G401.6 (cell line): ENCODE measurements around the gene IGSF10.

Experiments
- FAIRE-seq: peaks from 2 replicates; lab custom pipeline; 2012; peaks lifted over from hg19 to GRCh38; lab: Jason Lieb, UNC

IGSF10 gene

DNA sequence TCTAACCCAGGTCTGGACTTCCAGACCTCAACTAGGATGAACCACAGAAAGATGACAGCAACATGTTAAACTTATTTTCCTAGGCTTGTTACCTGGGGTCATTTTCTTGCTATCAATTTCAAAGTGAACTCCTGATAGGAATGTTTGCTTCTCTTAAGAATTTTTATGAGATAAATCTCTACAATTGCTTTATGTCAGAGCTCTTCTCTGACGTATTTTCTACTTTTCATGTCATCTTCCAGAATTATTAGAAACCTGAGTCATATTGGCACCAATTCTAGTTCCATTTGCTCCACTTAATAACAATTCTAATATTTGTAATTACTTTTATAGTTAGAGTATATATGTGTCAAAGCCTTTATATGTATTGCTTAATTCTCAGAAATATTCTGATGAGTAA, 2.1 kb upstream of the IGSF10 start:
- FAIRE-seq: no peak

DNA sequence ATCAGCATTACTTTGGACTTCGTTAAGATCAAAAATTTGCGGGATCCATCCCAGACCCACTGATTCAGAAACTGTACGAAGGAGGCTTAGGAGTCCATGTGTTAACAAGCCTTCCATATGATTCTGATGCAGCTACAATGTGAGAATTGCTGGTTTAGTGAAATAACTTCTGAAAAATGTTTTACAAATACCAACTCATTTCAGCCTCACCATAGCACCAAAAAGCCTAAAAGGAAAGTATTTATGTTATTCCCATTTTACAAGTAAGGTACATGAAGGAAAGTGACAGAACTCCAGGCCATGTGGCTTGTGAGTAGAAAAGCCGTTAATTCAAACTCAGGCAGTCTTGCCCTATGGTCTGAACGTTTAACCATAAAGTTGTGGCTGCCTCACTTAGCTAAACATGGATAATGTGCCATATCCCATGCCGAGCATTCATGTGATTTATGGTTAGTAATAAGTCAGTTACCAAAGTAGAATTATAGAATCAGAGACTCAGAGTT, 1.5 kb upstream of the IGSF10 start:
- FAIRE-seq: no peak

DNA sequence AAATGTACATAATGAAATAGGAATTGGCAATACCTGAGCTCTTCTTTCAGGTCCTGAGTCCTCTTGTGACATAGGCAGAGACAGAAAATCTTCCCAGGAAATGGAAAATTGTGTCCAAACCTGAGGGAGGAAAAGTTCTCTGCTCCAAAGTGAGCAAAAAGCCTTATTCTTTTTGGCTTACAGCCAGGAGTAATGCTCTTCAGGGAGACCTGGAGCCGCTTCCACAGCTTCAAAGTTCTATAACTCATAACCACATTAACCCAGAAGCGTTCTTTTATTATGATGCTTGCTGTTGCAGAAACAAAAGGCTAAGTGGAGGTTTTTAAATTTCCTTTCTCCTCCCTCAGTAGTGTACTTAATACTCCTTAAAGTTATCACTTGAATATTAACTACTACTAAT, 633 bp downstream of the IGSF10 start:
- no peak for FAIRE-seq

DNA sequence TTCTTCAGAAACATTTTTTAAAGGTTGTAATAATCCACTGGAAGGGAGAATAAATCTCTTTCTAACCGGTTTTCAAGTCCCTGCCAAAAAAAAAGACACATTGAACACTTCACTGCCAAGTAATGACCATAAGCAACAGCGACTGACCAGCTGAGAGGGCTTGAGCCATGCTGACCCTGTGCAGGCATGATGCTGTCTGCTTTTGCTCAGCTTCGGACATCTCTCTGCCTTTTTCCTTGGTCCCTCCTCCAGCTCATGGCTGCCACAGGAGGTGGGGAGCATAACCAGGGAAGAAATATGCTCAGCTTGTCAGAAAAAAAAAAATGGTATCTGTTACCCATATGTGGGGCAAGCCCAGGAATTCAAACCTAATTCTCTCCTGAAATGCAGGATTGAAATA, 1.5 kb downstream of the IGSF10 start:
- no peak for FAIRE-seq

DNA sequence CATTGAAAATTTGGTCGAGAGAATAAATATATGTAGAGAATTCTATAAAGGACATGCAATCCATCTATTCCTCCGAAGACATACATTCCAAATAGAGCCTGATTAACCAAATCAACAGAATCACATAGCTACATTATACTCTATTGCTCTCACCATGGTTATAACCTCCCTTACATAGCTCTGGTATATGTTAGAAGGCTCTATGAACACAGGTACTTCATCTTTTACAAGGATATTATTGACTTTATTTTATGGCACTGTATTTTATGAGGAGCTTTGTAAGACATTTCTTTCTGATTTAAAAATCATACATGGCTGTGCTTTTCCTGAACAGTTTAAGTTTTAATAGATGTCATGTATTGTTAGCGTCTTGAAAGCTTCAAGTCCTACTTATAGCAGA, 4.8 kb downstream of the IGSF10 start:
- FAIRE-seq: no peak

DNA sequence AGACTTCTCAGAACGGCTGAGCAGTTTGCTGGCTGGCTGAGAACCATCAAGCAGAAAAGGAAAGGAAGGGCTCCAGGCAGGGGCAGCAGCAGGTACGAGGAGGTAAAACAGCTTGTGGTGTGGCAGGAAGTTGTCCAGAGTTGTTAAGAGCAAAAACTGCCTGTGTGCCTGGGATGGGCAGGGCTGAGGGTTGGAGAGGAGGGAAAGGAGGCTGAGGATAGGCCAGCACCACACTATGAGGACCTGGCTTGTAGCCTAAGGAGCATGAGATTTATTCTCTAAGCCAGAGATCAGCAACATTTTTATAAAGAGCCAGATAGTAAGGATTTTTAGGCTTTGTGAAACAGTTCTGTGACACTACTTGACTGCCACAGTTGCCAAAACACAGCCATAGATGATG, 8.0 kb downstream of the IGSF10 start:
- FAIRE-seq: no peak

DNA sequence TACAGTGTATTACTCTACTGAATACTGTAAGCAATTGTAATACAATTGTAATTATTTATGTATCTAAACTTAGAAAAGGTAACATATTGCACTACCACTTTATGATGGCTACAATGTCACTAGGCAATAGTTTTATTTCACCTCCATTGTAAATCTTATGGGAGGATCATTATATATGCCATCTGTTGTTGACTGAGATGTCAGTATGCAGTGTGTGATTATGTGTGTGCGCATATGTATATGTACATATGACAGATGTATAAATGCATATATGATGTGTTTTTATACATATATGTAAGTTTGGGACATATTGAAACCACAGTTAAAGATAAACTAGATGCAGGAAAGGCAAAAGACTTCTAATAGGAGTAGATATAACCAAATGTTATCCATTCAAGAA, 8.5 kb downstream of the IGSF10 start:
- no peak for FAIRE-seq

DNA sequence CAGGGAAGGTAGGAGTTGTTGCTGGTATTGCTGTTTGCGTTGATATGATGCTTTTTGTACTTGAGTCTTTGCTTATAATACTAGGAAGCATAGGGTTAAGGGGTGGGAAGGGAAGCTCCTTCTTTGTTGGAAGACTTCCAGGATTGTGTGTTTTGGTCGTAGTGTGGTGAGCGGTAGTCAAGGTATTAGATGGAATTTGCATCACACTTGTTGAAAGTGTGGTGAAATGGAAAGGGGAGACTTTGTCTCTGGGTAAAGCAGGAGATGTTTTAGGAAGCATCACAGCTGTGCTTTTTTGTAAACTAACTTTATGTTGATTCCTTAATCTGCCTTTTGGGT, 14.9 kb downstream of the IGSF10 start:
- FAIRE-seq: no peak

DNA sequence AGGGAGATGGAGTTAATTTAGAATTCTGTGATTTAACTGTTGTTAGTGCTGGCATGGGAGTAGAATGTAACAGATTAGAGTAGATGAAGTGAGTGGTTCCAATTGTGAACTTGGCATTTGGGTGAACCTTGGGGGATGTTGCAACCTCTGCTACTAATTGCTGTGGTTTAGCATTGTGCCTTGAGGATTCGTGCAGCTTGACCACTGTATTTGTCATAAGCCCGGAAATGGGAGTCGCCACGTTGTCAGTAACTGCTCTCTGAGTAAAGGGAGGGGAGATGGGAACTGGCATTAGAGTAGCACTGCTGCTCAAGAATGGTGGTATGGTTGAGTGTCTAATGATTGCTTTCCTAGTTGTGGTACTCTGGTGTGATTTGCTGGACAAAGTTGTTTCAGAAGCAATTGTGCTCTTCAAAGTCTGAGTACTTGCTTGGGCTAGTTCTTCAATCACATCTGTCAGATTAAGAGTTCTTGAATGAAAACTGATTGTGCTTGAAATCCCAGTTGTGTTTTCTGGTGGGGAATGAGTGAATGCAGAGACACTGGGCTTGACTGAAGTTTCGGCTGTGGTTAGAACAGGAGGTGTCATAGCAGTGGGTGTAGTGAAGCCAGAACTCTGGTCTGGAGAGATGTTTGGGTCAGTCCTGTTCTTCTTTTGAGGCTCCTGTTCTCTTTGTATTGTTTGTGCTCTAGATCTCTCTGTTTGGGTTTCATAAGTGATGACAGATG, 15.4 kb downstream of the IGSF10 start:
- FAIRE-seq: no peak

DNA sequence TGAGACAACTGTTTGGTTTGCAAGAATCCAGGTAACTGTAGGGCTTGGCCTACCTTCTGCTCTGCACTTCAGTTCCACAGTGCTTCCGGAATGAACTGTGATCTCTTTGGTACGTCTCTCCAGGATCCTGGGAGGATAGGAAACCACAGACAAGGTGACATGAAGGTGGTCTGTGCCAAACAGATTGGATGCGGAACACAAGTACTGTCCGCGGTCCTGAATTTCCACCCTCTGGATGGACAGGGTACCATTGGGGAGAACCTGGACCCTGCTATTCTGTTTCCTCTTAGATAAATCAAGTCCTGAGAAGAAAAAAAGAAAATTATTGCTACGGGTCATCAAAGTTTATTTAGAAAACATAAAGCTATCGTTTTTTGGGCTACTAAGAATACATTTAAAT, 17.3 kb downstream of the IGSF10 start:
- FAIRE-seq: no peak

DNA sequence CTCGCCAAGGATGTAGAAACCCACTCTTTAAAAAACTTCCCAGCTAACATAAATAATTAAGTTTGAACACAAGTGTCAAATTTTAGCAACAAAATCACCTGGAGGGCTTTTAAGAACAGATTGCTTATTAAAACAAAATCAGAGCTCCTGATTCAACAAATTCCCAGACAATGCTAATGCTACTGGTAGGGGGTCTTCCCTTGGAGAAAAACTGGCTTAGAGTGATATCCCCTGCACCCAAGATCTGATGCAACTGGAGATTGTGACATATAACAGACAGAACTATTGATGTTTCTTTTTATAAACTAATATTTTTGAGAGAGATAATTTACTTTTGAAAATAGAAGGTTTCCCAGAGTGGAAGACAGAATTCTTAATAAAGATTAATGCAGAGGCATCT, 19.9 kb downstream of the IGSF10 start:
- FAIRE-seq: no peak

DNA sequence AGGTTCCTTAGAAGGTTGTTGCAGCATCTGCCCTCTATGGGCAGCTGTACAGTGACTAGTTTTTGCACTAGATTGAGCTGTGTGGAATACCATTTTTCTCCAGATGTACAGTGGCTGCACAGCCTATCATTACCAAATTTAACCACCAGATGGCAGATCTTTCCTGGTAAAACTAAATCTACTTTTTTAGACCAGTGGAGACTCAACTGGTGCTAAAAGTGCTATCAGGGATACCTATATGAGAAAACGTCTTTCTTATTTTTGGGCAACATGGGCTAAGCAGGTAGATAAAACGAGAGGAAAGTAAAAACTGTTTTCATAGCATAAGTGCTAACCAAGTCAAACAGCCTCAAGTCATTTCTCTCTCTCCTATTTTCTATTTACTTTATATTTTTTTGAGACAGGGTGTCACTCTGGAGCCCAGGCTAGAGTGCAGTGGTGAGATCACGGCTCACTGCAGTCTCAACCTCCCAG, 21.2 kb downstream of the IGSF10 start:
- peak; percentile 46 for FAIRE-seq

DNA sequence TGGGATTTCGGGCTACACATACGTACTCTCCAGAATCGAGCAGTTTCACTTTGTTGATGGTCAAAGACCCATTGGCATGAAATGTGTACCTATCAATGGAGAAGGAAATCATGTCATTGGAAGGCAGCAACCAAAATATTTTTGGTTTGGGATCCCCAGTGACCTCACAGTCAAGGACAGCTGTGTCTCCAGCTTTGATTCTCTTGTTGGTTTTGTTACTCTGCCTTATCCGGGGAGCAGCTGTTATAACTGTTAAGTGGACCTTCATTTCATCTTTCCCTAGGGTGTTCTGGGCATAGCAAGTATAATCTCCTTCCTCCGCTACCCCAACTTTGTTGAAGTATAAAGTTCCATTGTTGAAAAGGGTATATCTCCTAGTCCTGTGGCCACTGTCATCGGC, 23.0 kb downstream of the IGSF10 start:
- no peak for FAIRE-seq

DNA sequence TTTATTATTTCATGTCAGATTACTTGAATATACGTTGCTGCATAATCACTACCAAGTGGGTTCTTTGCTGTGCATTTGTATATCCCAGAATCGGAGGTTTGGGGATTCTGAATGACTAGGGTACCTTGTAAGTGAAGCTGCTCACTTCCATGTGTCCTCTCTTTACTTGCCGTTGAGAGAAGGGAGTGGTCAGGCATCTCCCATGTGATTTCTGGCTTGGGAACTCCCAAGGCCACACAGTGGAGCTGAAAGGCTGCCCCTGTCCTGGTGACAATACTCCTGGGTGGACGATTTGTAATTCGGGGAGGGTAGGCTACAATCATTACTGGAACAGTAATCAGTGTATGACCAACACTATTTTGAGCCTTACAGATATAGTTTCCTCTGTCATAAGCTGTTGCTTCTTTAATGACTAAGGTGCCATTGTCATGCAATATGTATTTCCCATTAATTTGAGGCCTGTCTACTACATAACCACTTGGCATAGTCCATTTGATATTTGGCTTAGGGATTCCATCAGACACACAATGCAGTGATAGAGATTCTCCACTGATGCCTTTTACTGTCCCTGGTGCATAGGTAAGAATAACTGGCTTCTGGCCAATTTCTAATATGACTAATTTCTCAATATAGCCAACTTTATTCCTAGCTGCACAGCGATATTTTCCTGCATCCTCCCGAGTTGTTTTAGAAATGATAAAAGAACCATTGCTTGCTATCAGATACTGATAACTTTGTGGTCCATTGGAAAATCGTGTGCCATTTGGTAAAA, 24.0 kb downstream of the IGSF10 start:
- FAIRE-seq: no peak

DNA sequence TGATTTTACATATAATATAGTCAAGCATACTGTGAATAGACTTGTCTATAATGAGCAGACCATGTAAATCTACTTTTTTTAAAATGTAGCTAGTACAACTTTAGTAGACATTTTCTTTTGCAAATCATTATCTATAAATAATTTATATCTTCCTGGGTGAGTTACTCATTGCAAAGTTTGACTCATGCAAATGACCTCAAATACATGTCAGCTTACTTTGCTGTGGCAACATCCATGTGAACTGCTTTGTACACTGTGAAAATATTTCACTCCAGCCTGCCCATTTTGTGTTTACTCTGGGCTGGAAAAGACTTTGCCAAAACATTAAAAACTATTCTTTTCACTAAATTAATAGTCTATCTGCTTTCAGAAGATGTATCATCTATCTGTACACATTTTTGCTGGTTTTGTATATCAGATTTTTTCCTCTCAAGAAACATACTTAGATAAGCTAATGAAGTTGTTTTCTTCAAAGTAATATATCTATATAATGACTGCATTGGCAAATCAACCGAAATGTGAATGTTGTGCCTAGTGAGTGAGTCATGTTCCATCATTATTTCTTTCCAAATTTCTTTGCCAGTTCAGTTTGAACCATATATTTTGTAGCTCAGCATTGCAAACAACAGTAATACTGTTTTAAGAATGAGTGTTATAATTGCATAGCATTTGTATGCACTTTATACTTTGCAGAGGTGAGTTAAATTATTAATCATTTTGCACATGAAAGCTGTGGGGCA, 26.5 kb downstream of the IGSF10 start:
- no peak for FAIRE-seq

DNA sequence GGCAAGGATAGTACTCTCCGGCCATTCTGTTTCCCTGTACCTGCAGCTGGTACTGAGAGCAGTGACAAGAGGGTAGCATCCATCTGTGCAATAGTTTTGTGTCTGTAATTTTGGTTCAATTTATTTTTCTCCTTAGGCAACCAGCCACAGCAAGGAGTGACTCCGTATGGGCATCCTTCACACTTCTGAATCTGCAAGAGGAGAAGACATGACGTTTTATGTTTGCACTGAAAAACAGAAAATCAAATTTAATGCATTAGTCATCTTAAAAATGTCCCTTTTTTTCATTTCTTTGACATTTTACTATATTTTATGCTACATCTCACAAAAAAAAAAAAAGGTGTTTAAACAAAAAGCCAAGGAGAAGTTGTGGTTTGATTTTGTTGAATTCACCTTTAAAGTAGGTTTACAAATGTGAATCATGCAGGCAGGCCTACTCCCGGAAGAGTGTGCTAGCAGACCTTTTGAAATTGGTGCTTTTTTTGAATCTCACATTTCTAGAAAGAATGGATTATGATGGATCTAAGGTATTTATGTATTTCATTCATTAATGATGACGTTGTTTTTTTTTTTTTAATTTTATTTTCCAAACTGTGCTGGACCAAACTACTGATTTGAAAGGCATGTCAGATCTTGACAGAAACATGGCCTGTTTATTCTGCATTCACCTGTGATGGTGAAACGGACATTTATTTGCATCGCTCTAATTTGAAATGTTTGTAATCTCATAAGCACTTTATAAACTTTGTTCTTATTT, 28.1 kb downstream of the IGSF10 start:
- FAIRE-seq: no peak

DNA sequence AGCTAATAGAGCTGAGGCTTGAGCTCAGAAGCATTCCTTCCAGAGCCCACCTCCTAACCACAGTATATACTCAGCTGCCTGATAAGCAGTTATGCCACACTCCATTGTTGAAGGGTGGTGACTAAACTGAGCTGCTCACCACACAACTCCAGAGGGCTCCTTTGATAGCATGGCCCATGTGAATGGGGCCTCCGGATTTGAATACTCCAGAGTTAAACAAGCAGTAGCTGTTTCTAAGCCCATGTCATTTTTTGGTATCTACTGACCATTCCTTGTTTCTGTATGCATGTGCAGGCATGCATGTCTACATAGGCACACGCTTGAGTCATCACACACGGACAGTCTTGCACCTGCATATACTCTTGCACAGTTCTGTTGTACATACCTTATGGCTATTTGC, 28.9 kb downstream of the IGSF10 start:
- FAIRE-seq: no peak

DNA sequence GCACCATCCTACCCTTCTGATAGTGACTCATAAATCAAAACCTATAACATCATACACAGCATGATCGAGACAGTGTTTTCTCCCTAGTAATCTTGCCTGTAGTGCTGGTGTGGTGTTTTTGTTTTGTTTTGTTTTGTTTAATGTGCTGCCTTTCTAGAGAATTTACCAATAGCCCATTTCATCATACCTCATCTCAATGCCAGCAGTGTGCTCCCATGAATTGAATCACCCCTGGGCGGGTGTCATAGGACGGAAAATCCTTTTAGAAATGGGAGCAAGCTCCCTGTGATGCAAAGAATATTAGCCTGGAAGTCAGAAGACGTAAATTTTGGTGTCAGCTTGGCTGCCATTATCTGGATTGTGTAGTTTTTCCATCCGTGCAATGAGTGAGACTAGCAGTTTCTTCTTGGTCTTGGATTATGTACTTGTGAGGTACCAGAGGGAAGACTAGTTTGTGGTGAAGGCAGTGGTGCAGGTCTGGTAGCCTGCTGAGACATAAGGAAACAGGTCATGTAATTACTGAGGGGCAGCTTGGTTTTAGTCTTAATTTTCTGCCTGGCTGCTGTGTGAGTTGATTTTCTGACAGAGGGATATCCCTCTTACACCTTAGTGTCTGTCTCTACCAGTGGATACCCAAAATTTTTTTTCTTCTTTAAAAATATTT, 29.9 kb downstream of the IGSF10 start:
- FAIRE-seq: no peak

DNA sequence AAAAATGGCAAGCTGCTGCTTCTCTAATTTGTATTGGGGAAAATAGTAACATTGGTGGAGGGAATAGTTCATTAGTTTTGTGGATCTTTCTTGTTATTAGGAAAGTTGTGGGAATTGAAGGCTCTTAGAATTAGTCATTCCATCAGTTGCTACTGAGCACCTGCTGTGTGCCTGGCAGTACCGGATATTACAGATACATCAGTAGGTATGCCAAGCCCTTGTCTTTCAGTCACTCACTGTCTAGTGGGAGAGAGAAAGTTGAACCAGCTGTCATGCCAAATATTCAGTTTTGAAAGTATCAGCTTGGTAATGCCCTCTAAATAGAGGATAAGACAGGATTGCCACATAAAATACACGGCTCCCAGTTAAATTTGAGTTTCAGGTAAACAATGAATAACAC, 32.5 kb downstream of the IGSF10 start:
- FAIRE-seq: no peak

DNA sequence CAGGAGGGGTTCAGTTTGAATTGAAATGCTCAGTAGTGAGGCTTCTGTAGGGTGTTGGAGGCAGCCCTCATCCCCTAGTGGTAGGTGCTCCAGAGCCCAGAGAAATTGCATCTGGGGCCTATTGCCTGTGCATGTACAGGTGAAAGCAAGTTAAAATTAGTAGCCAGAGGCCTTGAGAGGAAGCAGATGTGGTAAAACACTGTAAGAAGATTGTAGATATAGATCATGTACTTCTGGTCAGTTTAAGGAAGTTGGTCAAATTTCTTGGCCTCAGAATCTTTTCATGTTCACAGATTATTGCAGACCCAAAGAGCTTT, 34.6 kb downstream of the IGSF10 start:
- FAIRE-seq: no peak

DNA sequence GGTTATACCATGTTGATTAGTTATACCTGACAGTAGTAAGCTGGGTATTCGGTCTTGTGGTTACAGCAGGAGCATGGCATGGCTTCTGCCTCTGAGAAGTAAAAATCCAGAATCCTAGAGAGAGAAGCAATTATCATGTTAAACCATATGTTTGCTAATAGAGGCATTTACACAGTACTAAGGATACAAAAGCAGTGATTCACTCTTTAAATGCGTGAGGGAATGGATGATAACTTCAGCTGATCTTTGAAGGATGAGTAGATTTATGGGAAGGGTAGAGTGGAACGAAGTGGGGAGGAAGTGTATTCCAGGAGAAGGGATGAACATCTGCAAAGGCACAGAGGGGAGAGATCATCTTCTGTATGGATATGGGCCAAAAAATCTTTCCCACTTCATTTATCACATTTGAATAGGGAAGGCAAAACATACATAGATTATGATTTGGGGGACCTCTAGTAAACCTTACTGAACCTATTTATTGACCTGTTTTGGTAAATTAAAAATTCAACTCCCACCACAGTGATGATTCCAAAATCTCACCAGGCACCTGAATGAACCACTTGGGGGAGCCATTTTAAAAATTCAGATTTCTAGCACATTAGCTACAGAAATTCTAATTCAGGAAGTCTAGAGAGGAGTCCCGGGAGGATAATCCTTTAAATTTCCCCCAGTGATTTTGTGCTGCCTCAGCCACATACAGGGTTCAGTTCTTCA, 35.1 kb downstream of the IGSF10 start:
- FAIRE-seq: no peak
